ENCODE data around the gene DUSP16. TPM values are rescaled to one million over a fixed set of nuclear protein-coding genes. Genes with fewer than 3 reads are reported as not detected.

Gene DUSP16
- total RNA-seq, 1 donor from 2014 or later = 2.0 TPM

- POLR2A ChIA-PET = no interaction called here
- DNase-seq = no peak
- TF ChIP-seq CTCF (IDR thresholded peaks at IDR 0.05) = no peak
- peaks cover 18% of the 10 kb centered on the region for H3K36me3 Mint-ChIP-seq (ENCODE audit: low read depth)
- no peak overlapping the region for H3K4me3 Mint-ChIP-seq
- H3K4me1 Mint-ChIP-seq = peaks cover 21% of the 10 kb centered on the region
- CTCF ChIA-PET = no interaction called here
- intact Hi-C loops (cut with micrococcal nuclease) = no loop called here
- H3K9me3 Mint-ChIP-seq = no peaks in the 10 kb centered on the region
- ATAC-seq (ENCODE audit: low read depth) = peak; percentile 42
- H3K27ac Mint-ChIP-seq = no peak overlapping the region
- no peaks in the 10 kb centered on the region for H3K27me3 Mint-ChIP-seq
These were observed 79.7 kb downstream of the DUSP16 start for GRCh38 chr12:12482959-12483358.

- no peak for ATAC-seq (ENCODE audit: low read depth)
- no peak overlapping the region for H3K4me3 Mint-ChIP-seq
- no peak for TF ChIP-seq CTCF (IDR thresholded peaks at IDR 0.05)
- no peaks in the 10 kb centered on the region for H3K27me3 Mint-ChIP-seq
- no peak for DNase-seq
- peaks cover 24% of the 10 kb centered on the region for H3K36me3 Mint-ChIP-seq (ENCODE audit: low read depth)
- H3K4me1 Mint-ChIP-seq = peaks cover 21% of the 10 kb centered on the region
- POLR2A ChIA-PET = no interaction called here
- CTCF ChIA-PET = no interaction called here
- no peaks in the 10 kb centered on the region for H3K9me3 Mint-ChIP-seq
- no peak overlapping the region for H3K27ac Mint-ChIP-seq
- intact Hi-C loops (cut with micrococcal nuclease) = no loop called here
These were observed 80.4 kb downstream of the DUSP16 start for GRCh38 chr12:12482150-12482761.

GRCh38 chr12:12481631-12482030, 81.0 kb downstream of the DUSP16 start:
- no peak for TF ChIP-seq CTCF (IDR thresholded peaks at IDR 0.05)
- Mint-ChIP-seq H3K27me3 (no peaks in the 10 kb centered on the region), H3K4me3 (no peak overlapping the region), H3K4me1 (peaks cover 18% of the 10 kb centered on the region), H3K36me3 (ENCODE audit: low read depth) (peaks cover 28% of the 10 kb centered on the region), H3K27ac (no peak overlapping the region), H3K9me3 (no peaks in the 10 kb centered on the region)
- CTCF ChIA-PET = no interaction called here
- no peak for DNase-seq
- no peak for ATAC-seq (ENCODE audit: low read depth)
- intact Hi-C loops (cut with micrococcal nuclease) = no loop called here
- POLR2A ChIA-PET = no interaction called here

- H3K36me3 Mint-ChIP-seq (ENCODE audit: low read depth) = peaks cover 30% of the 10 kb centered on the region
- ChIA-PET CTCF (no interaction called here), POLR2A (no interaction called here)
- DNase-seq (no peak), ATAC-seq (ENCODE audit: low read depth) (no peak)
- intact Hi-C loops (cut with micrococcal nuclease) = no loop called here
- H3K4me1 Mint-ChIP-seq = peaks cover 14% of the 10 kb centered on the region
- H3K27ac Mint-ChIP-seq = no peak overlapping the region
- no peaks in the 10 kb centered on the region for H3K9me3 Mint-ChIP-seq
- no peak overlapping the region for H3K4me3 Mint-ChIP-seq
- H3K27me3 Mint-ChIP-seq = no peaks in the 10 kb centered on the region
- TF ChIP-seq CTCF (IDR thresholded peaks at IDR 0.05) = no peak
These were observed 82.6 kb downstream of the DUSP16 start for GRCh38 chr12:12480074-12480473.

GRCh38 chr12:12477532-12477890, 85.2 kb downstream of the DUSP16 start:
- Mint-ChIP-seq H3K36me3 (ENCODE audit: low read depth) (peaks cover 41% of the 10 kb centered on the region), H3K27me3 (no peaks in the 10 kb centered on the region), H3K9me3 (no peaks in the 10 kb centered on the region), H3K4me3 (no peak overlapping the region), H3K27ac (no peak overlapping the region), H3K4me1 (peaks cover 14% of the 10 kb centered on the region)
- ChIA-PET POLR2A (no interaction called here), CTCF (no interaction called here)
- no peak for ATAC-seq (ENCODE audit: low read depth)
- no peak for DNase-seq
- no peak for TF ChIP-seq CTCF (IDR thresholded peaks at IDR 0.05)
- intact Hi-C loops (cut with micrococcal nuclease) = no loop called here
